H9 (cell line): ENCODE measurements around the gene TNFRSF19. TPM values are rescaled to one million over a fixed set of nuclear protein-coding genes. Genes with fewer than 3 reads are reported as not detected.

Experiments used
- DNase-seq: peaks from one replicate; pipeline ENCODE4 v3.0.0-alpha.2; 2017
- H2AFZ ChIP-seq: one replicate; pipeline ENCODE4 v1.6.1; 2013; ENCODE audit warnings: mild to moderate bottlenecking, low read length, control low read depth, moderate library complexity
- H2AK5ac ChIP-seq: 2 replicates; pipeline ENCODE4 v1.6.1; 2013; ENCODE audit warnings: low read length, control low read depth, mixed read lengths; ENCODE audit not compliant: insufficient read length
- H2BK120ac ChIP-seq: one replicate; pipeline ENCODE4 v1.6.1; 2013; ENCODE audit warnings: low read depth, mild to moderate bottlenecking, low read length, control low read depth, inconsistent platforms; ENCODE audit not compliant: poor library complexity, severe bottlenecking
- H2BK12ac ChIP-seq: 2 replicates; pipeline ENCODE4 v1.6.1; 2013; ENCODE audit warnings: low read length, control low read depth, mixed read lengths, low read depth; ENCODE audit not compliant: insufficient read length
- H2BK15ac ChIP-seq: 2 replicates; pipeline ENCODE4 v1.6.1; 2013; ENCODE audit warnings: low read depth, low read length, control low read depth
- H2BK20ac ChIP-seq: one replicate; pipeline ENCODE4 v1.6.1; 2013; ENCODE audit warnings: low read depth, mild to moderate bottlenecking, low read length, control low read depth, inconsistent platforms; ENCODE audit not compliant: poor library complexity, severe bottlenecking
- H2BK5ac ChIP-seq: 2 replicates; pipeline ENCODE4 v1.6.1; 2013; ENCODE audit warnings: low read length, control low read depth, mixed read lengths; ENCODE audit not compliant: insufficient read length
- H3K14ac ChIP-seq: 2 replicates; pipeline ENCODE4 v1.6.1; 2013; ENCODE audit warnings: low read length, control low read depth; ENCODE audit not compliant: insufficient read depth
- H3K18ac ChIP-seq: 2 replicates; pipeline ENCODE4 v1.6.1; 2013; ENCODE audit warnings: low read depth, mild to moderate bottlenecking, mixed read lengths, low read length, control low read depth; ENCODE audit not compliant: insufficient read length
- H3K23ac ChIP-seq: 2 replicates; pipeline ENCODE4 v1.6.1; 2013; ENCODE audit warnings: low read length, control low read depth, mixed read lengths, low read depth; ENCODE audit not compliant: insufficient read length
- H3K23me2 ChIP-seq: 2 replicates; pipeline ENCODE4 v1.6.1; 2013; ENCODE audit warnings: low read depth, mild to moderate bottlenecking, mixed read lengths, low read length, control low read depth; ENCODE audit not compliant: insufficient read length, poor library complexity, severe bottlenecking
- H3K27ac ChIP-seq: 2 replicates; pipeline ENCODE4 v1.5.1; 2013; ENCODE audit warnings: low read length, control low read depth, mixed read lengths, low read depth; ENCODE audit not compliant: insufficient read length
- H3K27me3 ChIP-seq: 2 replicates; pipeline ENCODE4 v1.6.1; 2013; ENCODE audit warnings: low read length, control low read depth, inconsistent platforms; ENCODE audit not compliant: insufficient read depth
- H3K4ac ChIP-seq: 2 replicates; pipeline ENCODE4 v1.6.1; 2013; ENCODE audit warnings: low read depth, mild to moderate bottlenecking, control low read depth, inconsistent platforms, low read length, moderate library complexity
- H3K4me1 ChIP-seq: 2 replicates; pipeline ENCODE4 v1.6.1; 2013; ENCODE audit warnings: low read length, control low read depth, inconsistent platforms; ENCODE audit not compliant: insufficient read depth
- H3K4me2 ChIP-seq: 2 replicates; pipeline ENCODE4 v1.6.1; 2013; ENCODE audit warnings: low read length, control low read depth, mixed read lengths; ENCODE audit not compliant: insufficient read length, insufficient read depth
- H3K56ac ChIP-seq: 2 replicates; pipeline ENCODE4 v1.6.1; 2013; ENCODE audit warnings: low read depth, mild to moderate bottlenecking, mixed read lengths, low read length, control low read depth; ENCODE audit not compliant: insufficient read length
- H3K79me1 ChIP-seq: 2 replicates; pipeline ENCODE4 v1.6.1; 2013; ENCODE audit warnings: low read depth, mild to moderate bottlenecking, moderate library complexity, low read length, control low read depth, inconsistent platforms; ENCODE audit not compliant: insufficient read depth, poor library complexity, severe bottlenecking
- H3K79me2 ChIP-seq: 2 replicates; pipeline ENCODE4 v1.6.1; 2013; ENCODE audit warnings: low read length, control low read depth, inconsistent platforms; ENCODE audit not compliant: insufficient read depth
- H3K9ac ChIP-seq: 2 replicates; pipeline ENCODE4 v1.6.1; 2013; ENCODE audit warnings: low read length, control low read depth, mixed read lengths; ENCODE audit not compliant: insufficient read length; ENCODE audit errors: extremely low read depth
- H3K9me3 ChIP-seq: one replicate; pipeline ENCODE4 v1.6.1; 2013; ENCODE audit warnings: low read depth, low read length, inconsistent platforms; ENCODE audit not compliant: control insufficient read depth
- H3T11ph ChIP-seq: one replicate; pipeline ENCODE4 v1.6.1; 2013; ENCODE audit warnings: mild to moderate bottlenecking, low read length, control low read depth, inconsistent platforms
- H4K20me1 ChIP-seq: one replicate; pipeline ENCODE4 v1.6.1; 2013; ENCODE audit not compliant: control insufficient read depth, insufficient read length, insufficient read depth
- H4K5ac ChIP-seq: 2 replicates; pipeline ENCODE4 v1.6.1; 2013; ENCODE audit warnings: low read depth, mild to moderate bottlenecking, mixed read lengths, low read length, control low read depth; ENCODE audit not compliant: insufficient read length
- H4K8ac ChIP-seq: replicated peaks from 2 replicates; pipeline ENCODE4 v1.6.1; 2013; ENCODE audit warnings: low read length, control low read depth, mixed read lengths, low read depth; ENCODE audit not compliant: insufficient read length
- H4K91ac ChIP-seq: 2 replicates; pipeline ENCODE4 v1.6.1; 2013; ENCODE audit warnings: low read depth, mild to moderate bottlenecking, moderate library complexity, mixed read lengths, low read length, control low read depth; ENCODE audit not compliant: insufficient read length
- H3K27ac Mint-ChIP-seq, 3 experiments: 2 replicates in 2 of 3; 3 replicates in 1 of 3; pipeline ENCODE4 v1.8.0; 2020 to 2021; ENCODE audit warnings: mixed read lengths in 3 of 3, mild to moderate bottlenecking in 1 of 3, moderate library complexity in 1 of 3
- H3K27me3 Mint-ChIP-seq: 2 replicates; pipeline ENCODE4 v1.8.0; 2021; ENCODE audit warnings: low read depth, mild to moderate bottlenecking, moderate library complexity, mixed read lengths
- H3K36me3 Mint-ChIP-seq, 3 experiments: 2 replicates in 2 of 3; 3 replicates in 1 of 3; pipeline ENCODE4 v1.8.0; 2020 to 2021; ENCODE audit warnings: low read depth in 3 of 3, mixed read lengths in 3 of 3; ENCODE audit not compliant: insufficient read depth in 1 of 3
- H3K4me1 Mint-ChIP-seq, 2 experiments: 2 replicates each; pipeline ENCODE4 v1.8.0; 2020; ENCODE audit warnings: mixed read lengths in 2 of 2
- H3K4me3 Mint-ChIP-seq, 2 experiments: 2 replicates in 1 of 2; 3 replicates in 1 of 2; pipeline ENCODE4 v1.8.0; 2020 to 2021; ENCODE audit warnings: mild to moderate bottlenecking in 2 of 2, mixed read lengths in 2 of 2, moderate library complexity in 1 of 2
- H3K9me3 Mint-ChIP-seq, 2 experiments: 2 replicates in 1 of 2; 3 replicates in 1 of 2; pipeline ENCODE4 v1.8.0; 2020; ENCODE audit warnings: mild to moderate bottlenecking in 2 of 2, mixed read lengths in 2 of 2, moderate library complexity in 1 of 2
- CTCF ChIP-seq: fragments of 200-600 bp; sonication (generic); conservative IDR thresholded peaks from 3 replicates; pipeline ENCODE4 v1.8.0; 2021; ENCODE audit warnings: antibody characterized with exemption, mild to moderate bottlenecking
- WGBS: extraction: QIAGEN DNeasy Blood & Tissue Kit; methylation state at CpG from one replicate; pipeline ENCODE4 v1.1.7; 2013; ENCODE audit warnings: missing lambda C conversion rate, low lambda C conversion rate, mixed read lengths; ENCODE audit not compliant: insufficient read length; ENCODE audit errors: extremely low coverage; 5-methylcytosine and 5-hydroxymethylcytosine counted together
- total RNA-seq: library from RNA; stranded (reverse); gene quantifications from 2 replicates; pipeline ENCODE4 v1.2.1, GENCODE V29; 2021

The TNFRSF19 gene
- total RNA-seq, 1 experiment from 2014 or later, result 2.7 TPM

- Histone ChIP-seq H3K23ac (no peak overlapping the region), H2AFZ (no peak overlapping the region), H3K27ac (no peak overlapping the region), H2BK20ac (no peak overlapping the region), H4K20me1 (no peaks in the 10 kb centered on the region), H3K4me2 (peak overlapping the region; percentile 55), H4K91ac (no peak overlapping the region), H3K9me3 (no peaks in the 10 kb centered on the region), H2BK12ac (no peak overlapping the region), H3T11ph (no peak overlapping the region), H3K27me3 (peaks cover 12% of the 10 kb centered on the region; the same call in 1 of the 2 replicates), H2BK5ac (no peak overlapping the region), H3K79me1 (no peaks in the 10 kb centered on the region), H2BK15ac (no peak overlapping the region), H3K56ac (no peak overlapping the region), H2BK120ac (no peak overlapping the region), H4K5ac (no peak overlapping the region), H3K14ac (no peak overlapping the region), H4K8ac (no peak overlapping the region), H3K18ac (no peak overlapping the region), H3K9ac (no peak overlapping the region), H3K23me2 (peaks cover 4% of the 10 kb centered on the region), H3K4me1 (no peaks in the 10 kb centered on the region), H2AK5ac (no peak overlapping the region), H3K79me2 (no peaks in the 10 kb centered on the region), H3K4ac (no peak overlapping the region)
- Mint-ChIP-seq H3K27ac (no peak overlapping the region), H3K36me3 (no peaks in the 10 kb centered on the region), H3K27me3 (peaks cover 44% of the 10 kb centered on the region), H3K9me3 (no peaks in the 10 kb centered on the region), H3K4me3 (peak overlapping the region; percentile 73 to 84), H3K4me1 (peaks cover 18 to 20% of the 10 kb centered on the region in 2 experiments)
- WGBS, result no CpG with 5 or more reads among the region's 42 CpGs
- peak; percentile 75 for DNase-seq
- TF ChIP-seq CTCF, result peak; percentile 72
Observed at GRCh38 chr13:23578411-23579071, 8.3 kb downstream of the TNFRSF19 start.
